H9 (cell line): Measurements from ENCODE around the gene TRAPPC2L. TPM values are rescaled to one million over a fixed set of nuclear protein-coding genes. Genes with fewer than 3 reads are reported as not detected.

ENCODE experiments used
- DNase-seq: peaks from one replicate; pipeline ENCODE4 v3.0.0-alpha.2; 2017
- H2AFZ ChIP-seq: one replicate; pipeline ENCODE4 v1.6.1; 2013; ENCODE audit warnings: mild to moderate bottlenecking, low read length, control low read depth, moderate library complexity
- H2AK5ac ChIP-seq: 2 replicates; pipeline ENCODE4 v1.6.1; 2013; ENCODE audit warnings: low read length, control low read depth, mixed read lengths; ENCODE audit not compliant: insufficient read length
- H2BK120ac ChIP-seq: one replicate; pipeline ENCODE4 v1.6.1; 2013; ENCODE audit warnings: low read depth, mild to moderate bottlenecking, low read length, control low read depth, inconsistent platforms; ENCODE audit not compliant: poor library complexity, severe bottlenecking
- H2BK12ac ChIP-seq: 2 replicates; pipeline ENCODE4 v1.6.1; 2013; ENCODE audit warnings: low read length, control low read depth, mixed read lengths, low read depth; ENCODE audit not compliant: insufficient read length
- H2BK15ac ChIP-seq: 2 replicates; pipeline ENCODE4 v1.6.1; 2013; ENCODE audit warnings: low read depth, low read length, control low read depth
- H2BK20ac ChIP-seq: one replicate; pipeline ENCODE4 v1.6.1; 2013; ENCODE audit warnings: low read depth, mild to moderate bottlenecking, low read length, control low read depth, inconsistent platforms; ENCODE audit not compliant: poor library complexity, severe bottlenecking
- H2BK5ac ChIP-seq: 2 replicates; pipeline ENCODE4 v1.6.1; 2013; ENCODE audit warnings: low read length, control low read depth, mixed read lengths; ENCODE audit not compliant: insufficient read length
- H3K14ac ChIP-seq: 2 replicates; pipeline ENCODE4 v1.6.1; 2013; ENCODE audit warnings: low read length, control low read depth; ENCODE audit not compliant: insufficient read depth
- H3K18ac ChIP-seq: 2 replicates; pipeline ENCODE4 v1.6.1; 2013; ENCODE audit warnings: low read depth, mild to moderate bottlenecking, mixed read lengths, low read length, control low read depth; ENCODE audit not compliant: insufficient read length
- H3K23ac ChIP-seq: 2 replicates; pipeline ENCODE4 v1.6.1; 2013; ENCODE audit warnings: low read length, control low read depth, mixed read lengths, low read depth; ENCODE audit not compliant: insufficient read length
- H3K23me2 ChIP-seq: 2 replicates; pipeline ENCODE4 v1.6.1; 2013; ENCODE audit warnings: low read depth, mild to moderate bottlenecking, mixed read lengths, low read length, control low read depth; ENCODE audit not compliant: insufficient read length, poor library complexity, severe bottlenecking
- H3K27ac ChIP-seq: 2 replicates; pipeline ENCODE4 v1.5.1; 2013; ENCODE audit warnings: low read length, control low read depth, mixed read lengths, low read depth; ENCODE audit not compliant: insufficient read length
- H3K27me3 ChIP-seq: 2 replicates; pipeline ENCODE4 v1.6.1; 2013; ENCODE audit warnings: low read length, control low read depth, inconsistent platforms; ENCODE audit not compliant: insufficient read depth
- H3K4ac ChIP-seq: 2 replicates; pipeline ENCODE4 v1.6.1; 2013; ENCODE audit warnings: low read depth, mild to moderate bottlenecking, control low read depth, inconsistent platforms, low read length, moderate library complexity
- H3K4me1 ChIP-seq: 2 replicates; pipeline ENCODE4 v1.6.1; 2013; ENCODE audit warnings: low read length, control low read depth, inconsistent platforms; ENCODE audit not compliant: insufficient read depth
- H3K4me2 ChIP-seq: 2 replicates; pipeline ENCODE4 v1.6.1; 2013; ENCODE audit warnings: low read length, control low read depth, mixed read lengths; ENCODE audit not compliant: insufficient read length, insufficient read depth
- H3K56ac ChIP-seq: 2 replicates; pipeline ENCODE4 v1.6.1; 2013; ENCODE audit warnings: low read depth, mild to moderate bottlenecking, mixed read lengths, low read length, control low read depth; ENCODE audit not compliant: insufficient read length
- H3K79me1 ChIP-seq: 2 replicates; pipeline ENCODE4 v1.6.1; 2013; ENCODE audit warnings: low read depth, mild to moderate bottlenecking, moderate library complexity, low read length, control low read depth, inconsistent platforms; ENCODE audit not compliant: insufficient read depth, poor library complexity, severe bottlenecking
- H3K79me2 ChIP-seq: 2 replicates; pipeline ENCODE4 v1.6.1; 2013; ENCODE audit warnings: low read length, control low read depth, inconsistent platforms; ENCODE audit not compliant: insufficient read depth
- H3K9ac ChIP-seq: 2 replicates; pipeline ENCODE4 v1.6.1; 2013; ENCODE audit warnings: low read length, control low read depth, mixed read lengths; ENCODE audit not compliant: insufficient read length; ENCODE audit errors: extremely low read depth
- H3K9me3 ChIP-seq: one replicate; pipeline ENCODE4 v1.6.1; 2013; ENCODE audit warnings: low read depth, low read length, inconsistent platforms; ENCODE audit not compliant: control insufficient read depth
- H3T11ph ChIP-seq: one replicate; pipeline ENCODE4 v1.6.1; 2013; ENCODE audit warnings: mild to moderate bottlenecking, low read length, control low read depth, inconsistent platforms
- H4K20me1 ChIP-seq: one replicate; pipeline ENCODE4 v1.6.1; 2013; ENCODE audit not compliant: control insufficient read depth, insufficient read length, insufficient read depth
- H4K5ac ChIP-seq: 2 replicates; pipeline ENCODE4 v1.6.1; 2013; ENCODE audit warnings: low read depth, mild to moderate bottlenecking, mixed read lengths, low read length, control low read depth; ENCODE audit not compliant: insufficient read length
- H4K8ac ChIP-seq: replicated peaks from 2 replicates; pipeline ENCODE4 v1.6.1; 2013; ENCODE audit warnings: low read length, control low read depth, mixed read lengths, low read depth; ENCODE audit not compliant: insufficient read length
- H4K91ac ChIP-seq: 2 replicates; pipeline ENCODE4 v1.6.1; 2013; ENCODE audit warnings: low read depth, mild to moderate bottlenecking, moderate library complexity, mixed read lengths, low read length, control low read depth; ENCODE audit not compliant: insufficient read length
- H3K27ac Mint-ChIP-seq, 3 experiments: 2 replicates in 2 of 3; 3 replicates in 1 of 3; pipeline ENCODE4 v1.8.0; 2020 to 2021; ENCODE audit warnings: mixed read lengths in 3 of 3, mild to moderate bottlenecking in 1 of 3, moderate library complexity in 1 of 3
- H3K27me3 Mint-ChIP-seq: 2 replicates; pipeline ENCODE4 v1.8.0; 2021; ENCODE audit warnings: low read depth, mild to moderate bottlenecking, moderate library complexity, mixed read lengths
- H3K36me3 Mint-ChIP-seq, 3 experiments: 2 replicates in 2 of 3; 3 replicates in 1 of 3; pipeline ENCODE4 v1.8.0; 2020 to 2021; ENCODE audit warnings: low read depth in 3 of 3, mixed read lengths in 3 of 3; ENCODE audit not compliant: insufficient read depth in 1 of 3
- H3K4me1 Mint-ChIP-seq, 2 experiments: 2 replicates each; pipeline ENCODE4 v1.8.0; 2020; ENCODE audit warnings: mixed read lengths in 2 of 2
- H3K4me3 Mint-ChIP-seq, 2 experiments: 2 replicates in 1 of 2; 3 replicates in 1 of 2; pipeline ENCODE4 v1.8.0; 2020 to 2021; ENCODE audit warnings: mild to moderate bottlenecking in 2 of 2, mixed read lengths in 2 of 2, moderate library complexity in 1 of 2
- H3K9me3 Mint-ChIP-seq, 2 experiments: 2 replicates in 1 of 2; 3 replicates in 1 of 2; pipeline ENCODE4 v1.8.0; 2020; ENCODE audit warnings: mild to moderate bottlenecking in 2 of 2, mixed read lengths in 2 of 2, moderate library complexity in 1 of 2
- WGBS: extraction: QIAGEN DNeasy Blood & Tissue Kit; methylation state at CpG from one replicate; pipeline ENCODE4 v1.1.7; 2013; ENCODE audit warnings: missing lambda C conversion rate, low lambda C conversion rate, mixed read lengths; ENCODE audit not compliant: insufficient read length; ENCODE audit errors: extremely low coverage; 5-methylcytosine and 5-hydroxymethylcytosine counted together
- total RNA-seq: library from RNA; stranded (reverse); gene quantifications from 2 replicates; pipeline ENCODE4 v1.2.1, GENCODE V29; 2021
- TF ChIP-seq, protein P1 (sequence below): fragments of 200-600 bp; sonication (generic); conservative IDR thresholded peaks from 3 replicates; pipeline ENCODE4 v1.8.0; 2021; ENCODE audit warnings: antibody characterized with exemption, mild to moderate bottlenecking

The TRAPPC2L gene
- total RNA-seq, 1 experiment from 2014 or later: 90.3 TPM

- no peak overlapping the region for H3K4ac ChIP-seq
- H2AFZ ChIP-seq: no peak overlapping the region
- no peak overlapping the region for H3K9ac ChIP-seq
- H2BK20ac ChIP-seq: no peak overlapping the region
- H3K23ac ChIP-seq: no peak overlapping the region
- H2BK15ac ChIP-seq: no peak overlapping the region
- no peak overlapping the region for H3K27ac Mint-ChIP-seq
- H3K79me1 ChIP-seq: no peaks in the 10 kb centered on the region
- H3K4me1 ChIP-seq: no peaks in the 10 kb centered on the region
- no peak overlapping the region for H2BK12ac ChIP-seq
- no peaks in the 10 kb centered on the region for H3K9me3 ChIP-seq
- H3K18ac ChIP-seq: no peak overlapping the region
- H3K79me2 ChIP-seq: no peaks in the 10 kb centered on the region
- no peak overlapping the region for H4K8ac ChIP-seq
- H3K27me3 ChIP-seq: no peaks in the 10 kb centered on the region
- TF ChIP-seq, protein P1, sequence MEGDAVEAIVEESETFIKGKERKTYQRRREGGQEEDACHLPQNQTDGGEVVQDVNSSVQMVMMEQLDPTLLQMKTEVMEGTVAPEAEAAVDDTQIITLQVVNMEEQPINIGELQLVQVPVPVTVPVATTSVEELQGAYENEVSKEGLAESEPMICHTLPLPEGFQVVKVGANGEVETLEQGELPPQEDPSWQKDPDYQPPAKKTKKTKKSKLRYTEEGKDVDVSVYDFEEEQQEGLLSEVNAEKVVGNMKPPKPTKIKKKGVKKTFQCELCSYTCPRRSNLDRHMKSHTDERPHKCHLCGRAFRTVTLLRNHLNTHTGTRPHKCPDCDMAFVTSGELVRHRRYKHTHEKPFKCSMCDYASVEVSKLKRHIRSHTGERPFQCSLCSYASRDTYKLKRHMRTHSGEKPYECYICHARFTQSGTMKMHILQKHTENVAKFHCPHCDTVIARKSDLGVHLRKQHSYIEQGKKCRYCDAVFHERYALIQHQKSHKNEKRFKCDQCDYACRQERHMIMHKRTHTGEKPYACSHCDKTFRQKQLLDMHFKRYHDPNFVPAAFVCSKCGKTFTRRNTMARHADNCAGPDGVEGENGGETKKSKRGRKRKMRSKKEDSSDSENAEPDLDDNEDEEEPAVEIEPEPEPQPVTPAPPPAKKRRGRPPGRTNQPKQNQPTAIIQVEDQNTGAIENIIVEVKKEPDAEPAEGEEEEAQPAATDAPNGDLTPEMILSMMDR: no peak
- H4K5ac ChIP-seq: no peak overlapping the region
- no peak overlapping the region for H3K56ac ChIP-seq
- no peak overlapping the region for H3K4me2 ChIP-seq
- H3K23me2 ChIP-seq: no peaks in the 10 kb centered on the region
- H3K14ac ChIP-seq: no peak overlapping the region
- H2AK5ac ChIP-seq: no peak overlapping the region
- peaks cover 0 to 7% of the 10 kb centered on the region in 2 experiments; a peak in 1 of 4 replicates for H3K4me1 Mint-ChIP-seq
- H3K36me3 Mint-ChIP-seq: no peaks in the 10 kb centered on the region
- H2BK5ac ChIP-seq: no peak overlapping the region
- no peaks in the 10 kb centered on the region for H3K9me3 Mint-ChIP-seq
- H4K91ac ChIP-seq: no peak overlapping the region
- no peaks in the 10 kb centered on the region for H4K20me1 ChIP-seq
- no CpG with 5 or more reads among the region's 22 CpGs for WGBS
- H3K4me3 Mint-ChIP-seq: no peak overlapping the region
- DNase-seq: no peak
- no peak overlapping the region for H2BK120ac ChIP-seq
- 0 out of 2 replicates have a peak, but pooled peaks cover 2% of the 10 kb centered on the region for H3K27me3 Mint-ChIP-seq
- H3K27ac ChIP-seq: no peak overlapping the region
- H3T11ph ChIP-seq: no peak overlapping the region
Measured at GRCh38 chr16:88875703-88876234, 18.8 kb downstream of the TRAPPC2L start.
